Omental fat pad (tissue), 4 donors: Measurements from ENCODE around the gene CNTN4. TPM values are rescaled to one million over a fixed set of nuclear protein-coding genes. Genes with fewer than 3 reads are reported as not detected.

Experiments
- ATAC-seq: fragments of 150-250 bp; one replicate; pipeline ENCODE4 v1.9.1; 2016; ENCODE audit warnings: mild to moderate bottlenecking, moderate library complexity; ENCODE audit not compliant: low FRiP score
- DNase-seq: peaks from one replicate; pipeline ENCODE4 v3.0.0-alpha.2; 2019; ENCODE audit warnings: low spot score
- CTCF ChIP-seq, 3 donors: fragments of 450-650 bp; IDR thresholded peaks; one replicate each; pipeline ENCODE4 v1.5.1; 2016 to 2017; ENCODE audit warnings: antibody characterized with exemption in 3 of 3, mild to moderate bottlenecking in 3 of 3, moderate library complexity in 2 of 3
- total RNA-seq, 4 donors: library from RNA; depleted of rRNA; stranded (reverse); fragments of >200 nt; gene quantifications; one replicate each; pipeline ENCODE4 v1.1.0, GENCODE V29; 2016

CNTN4 gene
- total RNA-seq, 4 donors from 2014 or later = 2.6 to 9.5 (median 7.2) TPM

- ATAC-seq = no peak
- TF ChIP-seq CTCF (IDR thresholded peaks at IDR 0.05) = no peak
- DNase-seq = no peak
Observed at GRCh38 chr3:2372306-2372705, 273.6 kb downstream of the CNTN4 start.

GRCh38 chr3:2375376-2375775 lies 276.7 kb downstream of the CNTN4 start:
- ATAC-seq = no peak
- no peak for TF ChIP-seq CTCF (IDR thresholded peaks at IDR 0.05)

GRCh38 chr3:2377281-2377680 lies 278.6 kb downstream of the CNTN4 start:
- no peak for ATAC-seq
- TF ChIP-seq CTCF (IDR thresholded peaks at IDR 0.05) = no peak
- DNase-seq = no peak

More at GRCh38 chr3:2375376-2375775, 276.7 kb downstream of the CNTN4 start:
- DNase-seq = no peak

GRCh38 chr3:2390926-2391532 lies 292.4 kb downstream of the CNTN4 start:
- DNase-seq (no peak), ATAC-seq (no peak)
- no peak for TF ChIP-seq CTCF (IDR thresholded peaks at IDR 0.05)

GRCh38 chr3:2391896-2392295 lies 293.2 kb downstream of the CNTN4 start:
- no peak for TF ChIP-seq CTCF (IDR thresholded peaks at IDR 0.05)
- ATAC-seq = no peak
- no peak for DNase-seq

GRCh38 chr3:2392981-2393380 lies 294.3 kb downstream of the CNTN4 start:
- TF ChIP-seq CTCF (IDR thresholded peaks at IDR 0.05) = no peak
- DNase-seq (no peak), ATAC-seq (no peak)

- DNase-seq (no peak), ATAC-seq (no peak)
- no peak for TF ChIP-seq CTCF (IDR thresholded peaks at IDR 0.05)
Observed at GRCh38 chr3:2415083-2415482, 316.4 kb downstream of the CNTN4 start.
